Thyroid gland (tissue), 4 donors: ENCODE data around the gene TBC1D16.

Experiments used
- CTCF ChIP-seq, 6 experiments: fragments of 200-600 bp in 3 of 6; fragments of 450-650 bp in 3 of 6; sonication (generic) in 3 of 6; IDR thresholded peaks; one replicate each; pipeline ENCODE4 v1.5.1; 2016 to 2019; ENCODE audit warnings: antibody characterized with exemption in 6 of 6, mild to moderate bottlenecking in 2 of 6, inconsistent platforms in 1 of 6, moderate library complexity in 1 of 6
- POLR2A ChIP-seq, 2 donors: fragments of 450-650 bp; IDR thresholded peaks; one replicate each; pipeline ENCODE4 v1.6.1; 2017; ENCODE audit warnings: antibody characterized with exemption in 2 of 2, mild to moderate bottlenecking in 2 of 2, moderate library complexity in 1 of 2

DNA sequence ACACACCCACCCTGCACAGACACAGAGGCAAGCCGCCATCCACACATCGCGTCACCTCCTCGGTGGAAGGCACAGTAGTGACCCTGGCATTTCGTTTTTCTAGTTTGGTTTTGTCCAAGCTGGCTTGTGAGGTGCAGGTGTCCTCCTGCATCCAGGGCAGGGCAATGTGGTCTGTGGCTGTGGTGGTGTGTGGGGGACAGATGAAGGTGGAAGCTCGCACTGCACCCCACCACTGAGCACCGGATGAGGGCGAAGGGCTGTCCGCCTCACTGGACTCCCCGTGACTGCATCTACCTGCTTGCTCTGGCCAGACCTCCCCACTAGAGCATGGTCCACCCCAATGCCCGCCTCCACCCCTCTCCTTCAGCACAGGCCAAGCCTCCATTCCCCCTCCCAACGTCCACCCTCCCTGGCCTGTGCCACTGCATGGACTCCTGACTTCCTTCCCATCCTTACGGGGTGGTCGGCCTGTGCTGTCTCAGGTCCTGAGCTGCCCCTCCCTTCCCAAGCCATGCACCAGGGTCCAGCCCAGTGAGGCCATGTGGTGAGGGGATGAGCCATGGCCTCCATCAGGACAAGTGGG lies 117.7 kb downstream of the TBC1D16 start:
- TF ChIP-seq POLR2A (IDR thresholded peaks at IDR 0.05) (no peak), CTCF (IDR thresholded peaks at IDR 0.05) (no peak)
